Neural progenitor cell (in vitro differentiated cells): Measurements from ENCODE around the gene CRTC2. TPM values are rescaled to one million over a fixed set of nuclear protein-coding genes. Genes with fewer than 3 reads are reported as not detected.

Source experiments
- DNase-seq: peaks from one replicate; pipeline ENCODE4 v3.0.0-alpha.2; 2016; ENCODE audit warnings: low spot score
- H2AFZ ChIP-seq: fragments of 200-600 bp; sonication (generic); replicated peaks from 2 replicates; pipeline ENCODE4 v1.6.1; 2016; ENCODE audit warnings: antibody characterized with exemption
- H3F3A ChIP-seq: fragments of 200-600 bp; sonication (generic); 2 replicates; pipeline ENCODE4 v1.6.1; 2016; ENCODE audit warnings: antibody characterized with exemption, low read depth
- H3K27ac ChIP-seq: fragments of 200-600 bp; sonication (generic); 2 replicates; pipeline ENCODE4 v1.5.1; 2016; ENCODE audit warnings: mild to moderate bottlenecking
- H3K27me3 ChIP-seq: fragments of 200-600 bp; sonication (generic); 2 replicates; pipeline ENCODE4 v1.6.1; 2016; ENCODE audit warnings: mild to moderate bottlenecking, moderate library complexity
- H3K36me3 ChIP-seq: fragments of 200-600 bp; sonication (generic); 2 replicates; pipeline ENCODE4 v1.5.1; 2016
- H3K4me1 ChIP-seq: fragments of 200-600 bp; sonication (generic); 2 replicates; pipeline ENCODE4 v1.6.1; 2016; ENCODE audit warnings: mixed run types
- H3K4me2 ChIP-seq: fragments of 200-600 bp; sonication (generic); 2 replicates; pipeline ENCODE4 v1.6.1; 2016
- H3K4me3 ChIP-seq: fragments of 200-600 bp; sonication (generic); 2 replicates; pipeline ENCODE4 v1.5.1; 2016
- H3K79me2 ChIP-seq: fragments of 200-600 bp; sonication (generic); 2 replicates; pipeline ENCODE4 v1.6.1; 2016; ENCODE audit warnings: low read depth
- H3K9ac ChIP-seq: fragments of 200-600 bp; sonication (generic); 2 replicates; pipeline ENCODE4 v1.6.1; 2016
- H3K9me3 ChIP-seq: fragments of 200-600 bp; sonication (generic); 2 replicates; pipeline ENCODE4 v1.5.1; 2016; ENCODE audit warnings: low read depth
- H4K20me1 ChIP-seq: fragments of 200-600 bp; sonication (generic); 2 replicates; pipeline ENCODE4 v1.6.1; 2016; ENCODE audit warnings: low read depth
- H3K27ac Mint-ChIP-seq: 3 replicates; pipeline ENCODE4 v1.8.0; 2021; ENCODE audit warnings: mixed read lengths
- H3K27me3 Mint-ChIP-seq: 2 replicates; pipeline ENCODE4 v1.8.0; 2022; ENCODE audit warnings: low read depth, mild to moderate bottlenecking, inconsistent platforms, moderate library complexity, mixed read lengths; ENCODE audit not compliant: insufficient read depth
- H3K36me3 Mint-ChIP-seq: 3 replicates; pipeline ENCODE4 v1.8.0; 2021; ENCODE audit warnings: mixed read lengths
- H3K4me1 Mint-ChIP-seq: 3 replicates; pipeline ENCODE4 v1.8.0; 2021; ENCODE audit warnings: mixed read lengths
- H3K4me3 Mint-ChIP-seq: 3 replicates; pipeline ENCODE4 v1.8.0; 2021; ENCODE audit warnings: mild to moderate bottlenecking, moderate library complexity, mixed read lengths
- H3K9me3 Mint-ChIP-seq: 3 replicates; pipeline ENCODE4 v1.8.0; 2020; ENCODE audit warnings: mixed read lengths
- CTCF ChIP-seq: fragments of 200-600 bp; sonication (generic); IDR thresholded peaks from 2 replicates; pipeline ENCODE4 v1.5.1; 2017; ENCODE audit warnings: antibody characterized with exemption, mild to moderate bottlenecking
- EZH2 ChIP-seq: fragments of 200-600 bp; sonication (generic); IDR thresholded peaks from 2 replicates; pipeline ENCODE4 v1.6.1; 2017; ENCODE audit warnings: antibody characterized with exemption, mild to moderate bottlenecking, moderate library complexity
- EZH2phosphoT487 ChIP-seq: fragments of 200-600 bp; sonication (generic); IDR thresholded peaks from 2 replicates; pipeline ENCODE4 v1.6.1; 2017; ENCODE audit warnings: antibody characterized with exemption
- total RNA-seq: library from RNA; depleted of rRNA; stranded (reverse); fragments of >200 nt; gene quantifications from 2 replicates; pipeline ENCODE4 v1.2.3, GENCODE V29; 2015; ENCODE audit warnings: low replicate concordance

The CRTC2 gene
- total RNA-seq, 1 donor from 2014 or later, result 6.7 TPM

GRCh38 chr1:153973525-153973924, 15.1 kb upstream of the CRTC2 start:
- Histone ChIP-seq H3F3A (peaks cover 28% of the 10 kb centered on the region), H3K27ac (no peak overlapping the region), H3K36me3 (peaks cover 3% of the 10 kb centered on the region), H2AFZ (no peak overlapping the region), H3K4me1 (peaks cover 12% of the 10 kb centered on the region), H4K20me1 (no peaks in the 10 kb centered on the region), H3K4me3 (no peak overlapping the region), H3K27me3 (no peaks in the 10 kb centered on the region), H3K4me2 (no peak overlapping the region), H3K9me3 (no peaks in the 10 kb centered on the region), H3K79me2 (peaks cover 32% of the 10 kb centered on the region), H3K9ac (no peak overlapping the region)
- H3K27ac Mint-ChIP-seq, result no peak overlapping the region
- H3K4me3 Mint-ChIP-seq, result no peak overlapping the region
- H3K27me3 Mint-ChIP-seq, result peaks cover 9% of the 10 kb centered on the region
- DNase-seq, result no peak
- no peaks in the 10 kb centered on the region for H3K9me3 Mint-ChIP-seq
- no peak for TF ChIP-seq CTCF
- TF ChIP-seq EZH2, result no peak
- TF ChIP-seq EZH2phosphoT487, result no peak
- H3K36me3 Mint-ChIP-seq, result peaks cover 23% of the 10 kb centered on the region
- peaks cover 31% of the 10 kb centered on the region for H3K4me1 Mint-ChIP-seq

GRCh38 chr1:153973071-153973470, 14.7 kb upstream of the CRTC2 start:
- Mint-ChIP-seq H3K4me1 (peaks cover 32% of the 10 kb centered on the region), H3K27me3 (peaks cover 9% of the 10 kb centered on the region), H3K4me3 (no peak overlapping the region), H3K36me3 (peaks cover 23% of the 10 kb centered on the region), H3K27ac (no peak overlapping the region), H3K9me3 (no peaks in the 10 kb centered on the region)
- H3K9ac ChIP-seq, result no peak overlapping the region
- no peak overlapping the region for H3K27ac ChIP-seq
- H2AFZ ChIP-seq, result no peak overlapping the region
- H3K27me3 ChIP-seq, result no peaks in the 10 kb centered on the region
- H3K4me3 ChIP-seq, result no peak overlapping the region
- H3F3A ChIP-seq, result peaks cover 24% of the 10 kb centered on the region
- no peak for DNase-seq
- H3K36me3 ChIP-seq, result peaks cover 3% of the 10 kb centered on the region
- peaks cover 15% of the 10 kb centered on the region for H3K4me1 ChIP-seq
- no peak overlapping the region for H3K4me2 ChIP-seq
- no peak for TF ChIP-seq CTCF
- no peak for TF ChIP-seq EZH2
- TF ChIP-seq EZH2phosphoT487, result no peak
- no peaks in the 10 kb centered on the region for H3K9me3 ChIP-seq
- H3K79me2 ChIP-seq, result peaks cover 35% of the 10 kb centered on the region
- H4K20me1 ChIP-seq, result no peaks in the 10 kb centered on the region

- Mint-ChIP-seq H3K4me1 (peaks cover 36% of the 10 kb centered on the region), H3K9me3 (no peaks in the 10 kb centered on the region), H3K4me3 (peak overlapping the region; percentile 58), H3K27me3 (peaks cover 5% of the 10 kb centered on the region), H3K27ac (no peak overlapping the region), H3K36me3 (peaks cover 24% of the 10 kb centered on the region)
- H3K27me3 ChIP-seq, result no peaks in the 10 kb centered on the region
- H3K9me3 ChIP-seq, result no peaks in the 10 kb centered on the region
- no peak overlapping the region for H3K4me2 ChIP-seq
- TF ChIP-seq EZH2phosphoT487 (no peak), CTCF (no peak), EZH2 (no peak)
- peaks cover 31% of the 10 kb centered on the region for H3K79me2 ChIP-seq
- no peak overlapping the region for H2AFZ ChIP-seq
- no peak for DNase-seq
- H3K27ac ChIP-seq, result no peak overlapping the region
- peaks cover 16% of the 10 kb centered on the region for H3K4me1 ChIP-seq
- H3K9ac ChIP-seq, result no peak overlapping the region
- no peaks in the 10 kb centered on the region for H4K20me1 ChIP-seq
- H3K4me3 ChIP-seq, result no peak overlapping the region
- peaks cover 43% of the 10 kb centered on the region for H3F3A ChIP-seq
- H3K36me3 ChIP-seq, result no peaks in the 10 kb centered on the region
Observed at GRCh38 chr1:153970346-153970745, 11.9 kb upstream of the CRTC2 start.
